HCT116 (cell line): ENCODE data around the gene PKDCC. TPM values are rescaled to one million over a fixed set of nuclear protein-coding genes. Genes with fewer than 3 reads are reported as not detected.

Experiments
- ATAC-seq: fragments of 200-7000 bp; cut with Tn5 transposase; 2 replicates; pipeline ENCODE4 v1.9.1; 2020; ENCODE audit warnings: mild to moderate bottlenecking, moderate library complexity
- BruUV-seq: library from RNA; stranded (reverse); fragments of 400-500 nt; replicated peaks from 2 replicates; lab custom pipeline; 2021; lab: Mats Ljungman, UMichigan
- CTCF ChIA-PET: fragments of 300-600 bp; sonication (Branson Sonifier 250); formaldehyde crosslinking; loops from one replicate; lab custom pipeline; 2021; ENCODE audit warnings: antibody characterized with exemption; lab: Charles Lee
- POLR2A ChIA-PET: fragments of 300-600, 350-600 bp; sonication (Branson Sonifier 250); formaldehyde crosslinking; loops from one replicate; lab custom pipeline; 2021; ENCODE audit warnings: antibody characterized with exemption; lab: Charles Lee
- RAD21 ChIA-PET, 2 experiments: fragments of 300-600 bp; sonication (Branson Sonifier 250); formaldehyde crosslinking; loops; one replicate each; lab custom pipeline; 2023; ENCODE audit warnings: low total read pairs in 2 of 2; ENCODE audit not compliant: uncharacterized antibody in 2 of 2, unreplicated experiment in 2 of 2, low non-redundant PET in 1 of 2; lab: Charles Lee
- DNase-seq: peaks from one replicate; pipeline ENCODE4 v3.0.0-alpha.2; 2010; ENCODE audit warnings: low read depth, low spot score
- H2AFZ ChIP-seq: fragments of 200-600 bp; shearing (Covaris generic), sonication (generic); 2 replicates; pipeline ENCODE4 v1.6.1; 2017; ENCODE audit warnings: low read depth, mixed run types, mixed read lengths, antibody characterized with exemption, low read length; ENCODE audit not compliant: poor library complexity, severe bottlenecking
- H3K27ac ChIP-seq: 2 replicates; pipeline ENCODE4 v1.5.1; 2012; ENCODE audit warnings: low read depth, low read length
- H3K27me3 ChIP-seq: fragments of 200-600 bp; sonication (generic); 2 replicates; pipeline ENCODE4 v1.6.1; 2016; ENCODE audit warnings: mixed run types, low read length, mixed read lengths; ENCODE audit not compliant: insufficient read depth
- H3K36me3 ChIP-seq, 2 experiments: fragments of 200-500 bp in 1 of 2; fragments of 200-600 bp in 1 of 2; sonication (Bioruptor generic) in 1 of 2; sonication (generic) in 1 of 2; 2 replicates each; pipeline versions ENCODE4 v1.5.1 to v1.6.1; 2014 to 2016; ENCODE audit warnings: low read length in 2 of 2, inconsistent platforms in 1 of 2, mixed read lengths in 1 of 2, mixed run types in 1 of 2; ENCODE audit not compliant: insufficient read depth in 2 of 2, control insufficient read depth in 1 of 2
- H3K4me1 ChIP-seq, 2 experiments: fragments of 200-600 bp in 1 of 2; sonication (generic) in 1 of 2; 2 replicates each; pipeline versions ENCODE4 v1.5.1 to v1.6.1; 2012 to 2017; ENCODE audit warnings: low read length in 2 of 2, inconsistent platforms in 1 of 2, mild to moderate bottlenecking in 1 of 2, mixed read lengths in 1 of 2, mixed run types in 1 of 2, moderate library complexity in 1 of 2; ENCODE audit not compliant: insufficient read depth in 2 of 2, control insufficient read depth in 1 of 2
- H3K4me2 ChIP-seq: fragments of 200-600 bp; sonication (generic); 2 replicates; pipeline ENCODE4 v1.6.1; 2017; ENCODE audit warnings: mixed run types, low read length, mixed read lengths
- H3K4me3 ChIP-seq, 2 experiments: fragments of 200-600 bp in 1 of 2; sonication (generic) in 1 of 2; replicated peaks in 1 of 2; 2 replicates each; pipeline ENCODE4 v1.5.1; 2011 to 2016; ENCODE audit warnings: low read length in 2 of 2, control low read depth in 1 of 2, low read depth in 1 of 2, mild to moderate bottlenecking in 1 of 2, mixed read lengths in 1 of 2, mixed run types in 1 of 2
- H3K79me2 ChIP-seq: fragments of 200-600 bp; sonication (generic); 2 replicates; pipeline ENCODE4 v1.6.1; 2017; ENCODE audit warnings: mild to moderate bottlenecking, mixed run types, low read length, moderate library complexity, mixed read lengths; ENCODE audit not compliant: insufficient read depth
- H3K9ac ChIP-seq: fragments of 200-600 bp; sonication (generic); 2 replicates; pipeline ENCODE4 v1.6.1; 2016; ENCODE audit warnings: low read length, mixed read lengths
- H3K9me2 ChIP-seq: fragments of 200-600 bp; sonication (generic), shearing (Covaris generic); 2 replicates; pipeline ENCODE4 v1.6.1; 2017; ENCODE audit warnings: mixed run types, mild to moderate bottlenecking, moderate library complexity; ENCODE audit not compliant: insufficient read depth
- H3K9me3 ChIP-seq, 2 experiments: fragments of 200-500 bp in 1 of 2; fragments of 200-600 bp in 1 of 2; sonication (Bioruptor generic) in 1 of 2; sonication (generic) in 1 of 2; 2 replicates each; pipeline ENCODE4 v1.6.1; 2014 to 2017; ENCODE audit warnings: low read length in 2 of 2, mixed read lengths in 2 of 2, inconsistent platforms in 1 of 2, low read depth in 1 of 2, mild to moderate bottlenecking in 1 of 2, mixed run types in 1 of 2, moderate library complexity in 1 of 2; ENCODE audit not compliant: control insufficient read depth in 1 of 2, insufficient read depth in 1 of 2
- H4K20me1 ChIP-seq: fragments of 200-600 bp; sonication (generic), shearing (Covaris generic); 2 replicates; pipeline ENCODE4 v1.6.1; 2017; ENCODE audit warnings: mixed run types, mild to moderate bottlenecking, moderate library complexity; ENCODE audit not compliant: insufficient read depth
- CEBPB ChIP-seq: IDR thresholded peaks from 2 replicates; pipeline ENCODE4 v1.6.1; 2012; ENCODE audit warnings: low read depth
- EGR1 ChIP-seq: IDR thresholded peaks from 2 replicates; pipeline ENCODE4 v1.6.1; 2012; ENCODE audit warnings: low read depth
- ELF1 ChIP-seq: IDR thresholded peaks from 2 replicates; pipeline ENCODE4 v1.6.1; 2012; ENCODE audit warnings: low read depth, borderline replicate concordance
- EZH2 ChIP-seq: fragments of 200-600 bp; sonication (generic); IDR thresholded peaks from 2 replicates; pipeline ENCODE4 v1.6.1; 2017; ENCODE audit warnings: antibody characterized with exemption, mixed run types
- FOSL1 ChIP-seq: IDR thresholded peaks from 2 replicates; pipeline ENCODE4 v1.6.1; 2012; ENCODE audit warnings: low read depth
- RAD21 ChIP-seq: IDR thresholded peaks from 2 replicates; pipeline ENCODE4 v1.6.1; 2012; ENCODE audit warnings: low read depth, mild to moderate bottlenecking
- SP1 ChIP-seq: IDR thresholded peaks from 2 replicates; pipeline ENCODE4 v1.6.1; 2012; ENCODE audit warnings: low read depth
- SRF ChIP-seq: IDR thresholded peaks from 2 replicates; pipeline ENCODE4 v1.6.1; 2012; ENCODE audit warnings: low read depth
- TCF7L2 ChIP-seq: IDR thresholded peaks from 2 replicates; pipeline ENCODE4 v1.7.0; 2011; ENCODE audit warnings: borderline replicate concordance, inconsistent platforms; ENCODE audit not compliant: insufficient read depth, insufficient read length; ENCODE audit errors: extremely low read depth
- YY1 ChIP-seq: IDR thresholded peaks from 2 replicates; pipeline ENCODE4 v1.6.1; 2011; ENCODE audit warnings: low read length, low read depth, moderate library complexity, mild to moderate bottlenecking; ENCODE audit not compliant: insufficient replicate concordance; ENCODE audit errors: extremely low read depth
- ZFX ChIP-seq: fragments of 450-650 bp; IDR thresholded peaks from 2 replicates; pipeline ENCODE4 v1.6.1; 2017
- ZNF274 ChIP-seq: fragments of 200-500 bp; sonication (Bioruptor generic); IDR thresholded peaks from 2 replicates; pipeline ENCODE4 v1.6.1; 2014; ENCODE audit warnings: mild to moderate bottlenecking, low read depth, low read length, inconsistent platforms
- intact Hi-C: fragments of 100-400 bp; cut with micrococcal nuclease; formaldehyde crosslinking; loops from 2 replicates; pipeline ENCODE4 v1.10.0; 2022
- total RNA-seq: library from RNA; stranded (reverse); gene quantifications from one replicate; pipeline ENCODE4 v1.2.1, GENCODE V29; 2021; ENCODE audit not compliant: unreplicated experiment
- TF ChIP-seq, protein P1 (sequence below): IDR thresholded peaks from 2 replicates; pipeline ENCODE4 v1.6.1; 2011; ENCODE audit warnings: mild to moderate bottlenecking, low read length, moderate library complexity; ENCODE audit not compliant: insufficient replicate concordance; ENCODE audit errors: extremely low read depth
- TF ChIP-seq, protein P2 (sequence below): IDR thresholded peaks from 2 replicates; pipeline ENCODE4 v1.6.1; 2012

Gene PKDCC
- total RNA-seq, 1 experiment from 2014 or later = 0.84 TPM

DNA sequence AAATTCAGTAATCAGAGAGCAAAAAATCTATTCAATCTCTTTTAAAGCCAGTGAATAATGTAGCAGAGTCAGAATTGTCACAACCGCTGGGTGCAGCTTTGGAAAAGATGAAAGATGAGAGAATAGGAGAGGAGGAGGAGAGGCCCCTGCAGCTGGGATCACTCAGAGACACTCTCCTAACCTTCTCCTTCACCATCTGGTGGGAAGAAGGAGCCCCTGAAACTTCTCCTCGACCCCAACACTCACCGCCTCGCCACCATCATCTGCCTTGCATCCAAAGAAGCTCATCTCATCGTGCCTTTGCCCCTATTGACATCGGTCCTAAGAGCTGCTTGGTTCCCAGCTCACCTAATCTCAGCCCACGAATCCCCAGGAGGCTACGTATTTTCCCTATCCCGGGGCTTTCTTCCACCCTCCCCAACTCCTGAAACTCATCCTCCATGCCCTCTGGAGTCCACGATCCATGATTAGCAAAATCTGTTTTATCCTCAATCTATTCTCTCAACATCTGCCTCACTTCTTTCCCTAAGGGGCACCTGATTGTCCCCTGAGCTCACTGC lies 58.5 kb downstream of the PKDCC start:
- no TSS peak for BruUV-seq
- no peak for TF ChIP-seq ELF1
- TF ChIP-seq ZNF274 = no peak
- TF ChIP-seq EZH2 = no peak
- no peak for TF ChIP-seq YY1
- TF ChIP-seq EGR1 = no peak
- no peak for TF ChIP-seq CEBPB
- no peaks in the 10 kb centered on the region for H3K9me3 ChIP-seq
- no peak overlapping the region for H2AFZ ChIP-seq
- no peaks in the 10 kb centered on the region for H3K4me1 ChIP-seq
- H3K27ac ChIP-seq = no peak overlapping the region
- ChIA-PET RAD21 (no interaction called here), CTCF (interaction anchor here (1.1 kb wide), 1 partner anchor 11 kb away, joined by 3 read pairs; no protein-coding TSS in a partner anchor), POLR2A (no interaction called here)
- no peaks in the 10 kb centered on the region for H4K20me1 ChIP-seq
- no peaks in the 10 kb centered on the region for H3K79me2 ChIP-seq
- no peak for DNase-seq
- no peak overlapping the region for H3K4me2 ChIP-seq
- H3K9me2 ChIP-seq = no peaks in the 10 kb centered on the region
- no peak overlapping the region for H3K9ac ChIP-seq
- no peak overlapping the region for H3K4me3 ChIP-seq
- no peak for ATAC-seq
- H3K36me3 ChIP-seq = no peaks in the 10 kb centered on the region
- H3K27me3 ChIP-seq = 0 out of 2 replicates have a peak, but pooled peaks cover 6% of the 10 kb centered on the region
- intact Hi-C loops = no loop called here

DNA sequence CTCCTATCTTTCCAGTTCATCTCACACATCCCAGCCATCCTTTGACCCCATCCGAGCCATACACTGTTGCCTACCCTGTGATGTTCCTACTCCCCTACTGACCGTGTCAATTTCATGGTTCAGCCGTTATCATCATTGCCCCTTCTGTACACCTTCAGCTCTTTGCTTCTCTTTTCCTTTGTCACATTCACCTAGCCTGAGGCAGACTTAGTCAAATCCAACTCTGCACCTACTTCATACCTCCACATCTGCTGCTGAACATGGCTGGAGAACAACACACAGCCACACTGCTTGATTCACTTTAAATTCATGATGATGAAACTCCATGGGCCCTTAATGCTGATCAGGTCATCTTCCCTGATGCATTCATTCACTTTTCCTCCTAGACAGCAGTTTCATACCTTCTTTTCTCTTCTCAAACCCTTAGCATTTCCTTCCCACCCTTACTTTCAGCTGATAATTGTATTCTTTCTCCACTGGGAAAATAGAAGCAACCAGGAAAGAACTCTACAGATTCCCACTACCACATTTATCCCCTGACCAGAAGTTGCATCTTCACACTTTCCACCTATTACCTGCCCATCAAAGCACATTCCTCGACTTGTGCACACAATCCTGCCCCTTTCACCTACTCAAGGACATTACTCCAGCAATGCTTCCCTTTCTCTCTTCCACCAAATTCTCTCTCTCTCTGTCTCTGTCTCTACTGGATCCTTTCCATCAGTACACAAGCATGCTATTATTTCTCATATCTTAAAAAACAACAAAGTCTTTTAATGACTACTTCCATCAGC lies 59.6 kb downstream of the PKDCC start:
- CTCF ChIA-PET = no interaction called here
- RAD21 ChIA-PET = no interaction called here
- Histone ChIP-seq H3K4me1 (peaks cover 0 to under 1% of the 10 kb centered on the region in 2 experiments; a peak in 1 of 4 replicates), H3K4me2 (no peak overlapping the region), H3K27ac (no peak overlapping the region), H3K4me3 (no peak overlapping the region), H3K27me3 (0 out of 2 replicates have a peak, but pooled peaks cover 6% of the 10 kb centered on the region), H2AFZ (no peak overlapping the region), H3K9me3 (no peaks in the 10 kb centered on the region), H3K9ac (no peak overlapping the region), H4K20me1 (no peaks in the 10 kb centered on the region), H3K9me2 (no peaks in the 10 kb centered on the region), H3K36me3 (no peaks in the 10 kb centered on the region), H3K79me2 (no peaks in the 10 kb centered on the region)
- no peak for DNase-seq
- no TSS peak for BruUV-seq
- intact Hi-C loops = no loop called here
- POLR2A ChIA-PET = no interaction called here
- no peak for ATAC-seq
- TF ChIP-seq SRF = no peak
- TF ChIP-seq CEBPB = no peak
- no peak for TF ChIP-seq FOSL1
- TF ChIP-seq, protein P1, sequence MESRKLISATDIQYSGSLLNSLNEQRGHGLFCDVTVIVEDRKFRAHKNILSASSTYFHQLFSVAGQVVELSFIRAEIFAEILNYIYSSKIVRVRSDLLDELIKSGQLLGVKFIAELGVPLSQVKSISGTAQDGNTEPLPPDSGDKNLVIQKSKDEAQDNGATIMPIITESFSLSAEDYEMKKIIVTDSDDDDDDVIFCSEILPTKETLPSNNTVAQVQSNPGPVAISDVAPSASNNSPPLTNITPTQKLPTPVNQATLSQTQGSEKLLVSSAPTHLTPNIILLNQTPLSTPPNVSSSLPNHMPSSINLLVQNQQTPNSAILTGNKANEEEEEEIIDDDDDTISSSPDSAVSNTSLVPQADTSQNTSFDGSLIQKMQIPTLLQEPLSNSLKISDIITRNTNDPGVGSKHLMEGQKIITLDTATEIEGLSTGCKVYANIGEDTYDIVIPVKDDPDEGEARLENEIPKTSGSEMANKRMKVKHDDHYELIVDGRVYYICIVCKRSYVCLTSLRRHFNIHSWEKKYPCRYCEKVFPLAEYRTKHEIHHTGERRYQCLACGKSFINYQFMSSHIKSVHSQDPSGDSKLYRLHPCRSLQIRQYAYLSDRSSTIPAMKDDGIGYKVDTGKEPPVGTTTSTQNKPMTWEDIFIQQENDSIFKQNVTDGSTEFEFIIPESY = no peak
- TF ChIP-seq EGR1 = no peak
- no peak for TF ChIP-seq EZH2
- no peak for TF ChIP-seq SP1
- TF ChIP-seq TCF7L2 = no peak
- TF ChIP-seq RAD21 = no peak
- TF ChIP-seq, protein P2, sequence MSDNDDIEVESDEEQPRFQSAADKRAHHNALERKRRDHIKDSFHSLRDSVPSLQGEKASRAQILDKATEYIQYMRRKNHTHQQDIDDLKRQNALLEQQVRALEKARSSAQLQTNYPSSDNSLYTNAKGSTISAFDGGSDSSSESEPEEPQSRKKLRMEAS = no peak
- TF ChIP-seq ZFX = no peak
